22Rv1 (cell line): ENCODE data around the gene REPS1.

Experiments
- ZFX ChIP-seq: fragments of 450-650 bp; IDR thresholded peaks from 2 replicates; pipeline ENCODE4 v1.6.1; 2017; ENCODE audit warnings: antibody characterized with exemption, borderline replicate concordance
- TF ChIP-seq, protein P1 (sequence below): fragments of 450-650 bp; IDR thresholded peaks from 2 replicates; pipeline ENCODE4 v1.5.1; 2017; ENCODE audit warnings: mild to moderate bottlenecking

DNA sequence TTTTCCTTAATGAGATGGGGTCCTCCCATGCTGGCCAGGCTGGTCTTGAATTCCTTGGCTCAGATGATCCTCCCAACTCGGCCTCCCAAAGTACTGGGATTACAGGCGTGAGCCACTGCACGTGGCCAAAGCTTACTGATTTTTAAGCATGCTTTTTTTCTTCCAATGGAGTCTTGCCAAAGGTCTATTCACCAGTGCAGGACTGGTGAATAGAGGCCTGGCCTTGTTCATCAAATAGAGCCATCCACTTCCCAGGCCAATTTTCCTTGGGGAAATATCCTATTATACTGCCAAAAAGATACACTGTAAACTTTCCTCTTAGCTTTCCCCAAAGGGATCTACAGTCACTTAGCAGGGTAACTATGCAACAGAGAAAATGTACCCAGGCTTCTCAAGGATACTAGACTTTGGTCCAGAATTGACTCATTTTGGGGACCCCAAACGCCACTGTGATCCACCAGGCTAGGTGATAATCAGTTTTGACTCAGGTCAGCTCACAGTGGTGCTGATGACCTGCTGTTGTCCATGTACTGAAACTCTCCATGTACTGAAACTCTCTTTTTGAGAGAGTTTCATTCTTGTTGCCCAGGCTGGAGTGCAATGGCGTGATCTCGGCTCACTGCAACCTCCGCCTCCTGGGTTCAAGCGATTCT is 91.8 kb downstream of the REPS1 start:
- TF ChIP-seq, protein P1, sequence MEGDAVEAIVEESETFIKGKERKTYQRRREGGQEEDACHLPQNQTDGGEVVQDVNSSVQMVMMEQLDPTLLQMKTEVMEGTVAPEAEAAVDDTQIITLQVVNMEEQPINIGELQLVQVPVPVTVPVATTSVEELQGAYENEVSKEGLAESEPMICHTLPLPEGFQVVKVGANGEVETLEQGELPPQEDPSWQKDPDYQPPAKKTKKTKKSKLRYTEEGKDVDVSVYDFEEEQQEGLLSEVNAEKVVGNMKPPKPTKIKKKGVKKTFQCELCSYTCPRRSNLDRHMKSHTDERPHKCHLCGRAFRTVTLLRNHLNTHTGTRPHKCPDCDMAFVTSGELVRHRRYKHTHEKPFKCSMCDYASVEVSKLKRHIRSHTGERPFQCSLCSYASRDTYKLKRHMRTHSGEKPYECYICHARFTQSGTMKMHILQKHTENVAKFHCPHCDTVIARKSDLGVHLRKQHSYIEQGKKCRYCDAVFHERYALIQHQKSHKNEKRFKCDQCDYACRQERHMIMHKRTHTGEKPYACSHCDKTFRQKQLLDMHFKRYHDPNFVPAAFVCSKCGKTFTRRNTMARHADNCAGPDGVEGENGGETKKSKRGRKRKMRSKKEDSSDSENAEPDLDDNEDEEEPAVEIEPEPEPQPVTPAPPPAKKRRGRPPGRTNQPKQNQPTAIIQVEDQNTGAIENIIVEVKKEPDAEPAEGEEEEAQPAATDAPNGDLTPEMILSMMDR: no peak
- no peak for TF ChIP-seq ZFX
